ENCODE measurements around the gene SLC13A2.
"Not testable (repeated sequence)": the region's sequence is repeated elsewhere in the genome, so short reads cannot be mapped to it uniquely, and the experiment has no call there.

SLC13A2 gene

DNA sequence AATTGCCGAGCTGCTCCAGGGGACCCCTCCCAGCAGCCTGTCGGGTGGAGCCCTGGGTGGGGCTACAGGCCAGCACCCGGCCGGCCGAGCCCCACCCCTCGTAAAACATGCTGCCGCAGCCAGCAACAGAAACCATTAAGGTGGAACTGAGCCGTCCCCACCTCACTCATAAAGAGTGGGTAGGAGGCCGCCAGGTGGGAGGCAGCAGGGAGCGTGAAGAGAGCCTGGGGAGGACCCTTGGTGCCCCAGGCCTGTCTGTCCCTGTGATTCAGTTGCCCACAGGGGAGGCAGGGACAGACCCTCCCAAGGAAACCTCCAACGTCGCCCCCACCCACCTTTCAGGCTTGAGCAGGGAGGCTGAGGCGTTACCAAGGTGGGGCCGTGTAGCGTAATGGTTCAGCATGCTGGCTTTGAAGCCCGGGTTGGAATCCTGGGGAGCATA, 41.1 kb downstream of the SLC13A2 start:
- no peak for DNase-seq (ENCODE audit: low read depth in 2 of 2)

DNA sequence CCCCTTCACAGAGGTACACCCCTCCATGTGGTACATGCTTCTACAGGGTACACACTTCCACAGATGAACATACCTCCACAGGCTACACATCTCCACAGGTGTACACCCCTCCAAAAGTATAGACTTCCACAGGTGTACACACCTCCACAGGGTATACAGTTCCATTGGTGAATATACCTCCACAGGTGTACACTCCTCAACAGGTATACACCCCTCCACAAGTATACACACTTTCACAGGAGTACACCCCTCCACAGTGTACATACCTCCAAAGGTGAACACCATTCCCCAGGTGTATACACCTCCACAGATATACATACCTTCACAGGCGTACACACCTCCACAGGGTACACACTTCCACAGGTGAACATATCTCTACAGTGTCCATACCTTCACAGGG, 42.1 kb downstream of the SLC13A2 start:
- DNase-seq (ENCODE audit: low read depth in 2 of 2) = no peak

DNA sequence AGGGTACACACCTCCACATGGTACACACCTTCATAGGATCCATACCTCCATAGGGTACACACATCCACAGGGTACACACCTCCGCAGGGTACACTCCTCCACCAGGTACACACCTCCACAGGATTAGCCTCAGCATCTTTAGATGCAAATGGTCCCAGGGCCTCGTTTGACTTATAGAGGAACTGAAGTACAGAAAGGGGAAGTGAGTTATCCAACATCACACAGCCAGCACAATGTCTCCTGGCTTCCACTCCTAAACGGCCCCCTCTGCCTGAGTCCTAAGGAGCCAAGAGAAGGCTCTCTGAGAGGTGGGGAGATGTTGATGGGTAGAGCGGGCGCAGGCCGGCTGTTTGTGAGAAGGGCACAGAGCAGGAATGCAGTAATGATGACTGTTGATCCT, 44.7 kb downstream of the SLC13A2 start:
- DNase-seq (ENCODE audit: low read depth in 2 of 2) = no peak

DNA sequence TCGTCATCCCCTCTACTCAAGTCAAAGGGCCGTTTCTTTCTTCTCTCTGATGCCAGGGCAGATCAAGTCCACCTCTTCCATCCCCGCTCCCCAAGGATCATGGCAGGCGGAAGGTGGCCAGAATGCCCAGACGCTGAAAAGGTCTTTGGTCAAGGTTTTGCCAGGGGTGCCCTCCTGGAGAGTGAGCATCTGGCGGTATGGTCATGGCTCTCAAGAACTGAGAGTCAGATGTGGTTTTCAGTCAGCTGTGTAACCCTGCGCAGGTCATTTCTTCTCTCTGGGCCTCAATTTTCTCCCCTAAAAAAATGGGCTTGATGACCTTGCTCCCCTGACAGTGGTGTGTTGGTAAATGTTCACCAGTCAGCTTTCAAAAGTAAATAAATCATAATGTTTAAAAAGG, 45.1 kb downstream of the SLC13A2 start:
- DNase-seq (ENCODE audit: low read depth in 2 of 2) = no peak

DNA sequence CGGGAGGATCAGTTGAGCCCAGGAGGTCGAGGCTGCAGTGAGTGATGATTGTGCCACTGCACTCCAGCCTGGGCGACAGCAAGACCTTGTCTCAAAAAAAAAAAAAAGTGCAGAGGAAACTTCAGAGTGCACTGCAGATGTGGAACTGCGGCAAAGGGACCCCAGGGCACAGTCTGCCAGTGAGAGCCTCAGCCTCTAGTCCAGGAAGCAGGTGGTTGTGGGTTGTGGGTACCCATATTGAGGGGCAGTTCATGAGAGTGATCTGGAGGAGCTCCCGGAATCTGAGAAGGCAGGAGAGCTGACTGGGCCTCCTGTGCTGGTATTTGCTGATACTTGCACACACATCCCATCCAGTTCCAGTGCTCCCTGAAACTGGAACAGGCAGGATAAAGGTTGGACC, 45.8 kb downstream of the SLC13A2 start:
- DNase-seq (ENCODE audit: low read depth in 2 of 2) = no peak

DNA sequence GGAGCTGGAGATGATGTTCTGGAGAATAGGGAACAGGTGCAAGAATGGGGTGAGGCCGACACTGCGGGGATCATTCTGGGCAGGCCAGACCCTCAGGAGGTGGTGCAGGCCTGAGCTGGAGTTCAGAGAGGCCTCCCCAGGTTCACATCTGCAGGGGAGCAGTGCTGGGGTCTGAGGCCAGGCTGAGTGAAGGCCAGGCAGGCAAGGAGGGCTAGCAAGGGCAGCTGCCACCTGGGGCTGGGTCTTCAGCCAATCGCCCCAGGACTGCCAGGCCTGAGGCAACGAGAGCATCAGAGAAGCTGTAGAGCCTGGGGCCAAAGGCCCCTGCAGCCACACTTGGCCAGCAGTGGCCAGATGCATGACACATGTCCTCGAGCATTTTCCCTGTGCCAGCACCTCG, 47.2 kb downstream of the SLC13A2 start:
- DNase-seq (ENCODE audit: low read depth in 2 of 2) = no peak

DNA sequence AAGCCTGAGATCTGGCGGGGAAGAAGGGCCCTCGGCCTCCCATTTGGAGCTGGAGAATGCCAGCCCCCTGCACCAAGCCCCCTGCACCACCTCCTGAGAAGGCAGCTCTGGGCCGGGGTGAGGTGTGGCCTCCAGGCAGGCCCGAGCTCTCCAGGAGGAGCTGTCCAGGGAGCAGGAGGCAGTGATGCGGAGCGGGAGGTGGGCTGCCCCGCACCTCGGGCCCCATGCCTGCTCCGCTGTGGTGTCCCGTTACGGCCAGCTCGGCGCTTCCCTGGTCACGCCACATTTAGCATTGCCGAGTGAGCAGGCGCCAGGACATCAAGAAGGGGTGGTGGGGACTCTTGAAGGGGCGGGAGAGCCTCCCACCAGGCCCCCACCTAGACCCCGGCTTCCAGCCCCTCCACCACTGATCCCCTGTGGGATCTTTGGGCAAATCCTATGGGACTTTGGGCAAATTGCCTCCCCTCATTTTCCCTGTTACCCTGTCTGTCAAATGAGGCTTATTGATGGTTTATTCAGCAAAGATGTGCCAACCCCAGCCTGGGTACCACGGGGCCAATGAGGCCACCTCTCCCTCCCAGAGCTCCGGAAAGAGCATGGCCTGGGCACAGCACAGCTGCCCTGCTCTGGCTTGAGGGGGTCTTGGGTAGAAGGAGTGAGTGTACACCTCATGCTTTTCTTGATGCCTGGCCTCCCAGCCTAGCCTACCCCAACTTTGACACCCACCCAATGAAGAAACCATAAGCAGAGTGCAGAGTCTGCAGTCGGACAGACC, 48.1 kb downstream of the SLC13A2 start:
- no peak for DNase-seq (ENCODE audit: low read depth in 2 of 2)

DNA sequence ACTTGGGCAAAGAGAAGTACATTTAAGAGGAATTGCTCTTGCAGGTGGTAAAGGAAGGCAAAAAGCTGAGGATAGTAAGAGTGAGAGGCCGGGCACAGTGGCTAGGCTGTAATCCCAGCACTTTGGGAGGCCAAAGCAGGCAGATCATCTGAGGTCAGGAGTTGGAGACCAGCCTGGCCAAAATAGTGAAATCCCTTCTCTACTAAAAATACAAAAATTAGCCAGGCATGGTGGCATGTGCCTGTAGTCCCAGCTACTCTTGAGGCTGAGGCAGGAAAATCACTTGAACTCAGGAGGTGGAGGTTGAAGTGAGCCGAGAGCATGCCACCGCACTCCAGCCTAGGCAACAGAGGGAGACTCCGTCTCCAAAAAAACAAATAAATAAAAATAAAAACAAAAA, 48.8 kb downstream of the SLC13A2 start:
- DNase-seq (ENCODE audit: low read depth in 2 of 2) = not testable (repeated sequence)

DNA sequence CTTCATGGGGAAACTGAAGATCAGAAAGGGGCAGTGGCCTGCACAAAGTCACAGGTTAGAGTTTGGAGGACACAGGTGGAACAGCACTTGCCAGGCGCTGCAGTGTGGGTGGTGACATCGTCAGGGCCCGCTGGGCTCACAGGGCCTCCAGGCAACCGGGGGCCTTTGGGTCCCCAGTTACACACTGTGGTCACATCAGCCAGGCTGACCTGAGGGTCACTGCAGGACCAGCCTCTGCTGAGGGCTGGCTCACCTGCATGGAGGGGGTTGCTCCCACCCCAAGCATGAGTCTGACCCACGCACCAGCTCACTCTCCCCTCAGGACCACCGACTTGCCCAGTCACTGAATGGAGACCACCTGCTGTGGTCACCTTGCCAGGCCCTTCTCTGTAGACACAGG, 49.7 kb downstream of the SLC13A2 start:
- DNase-seq (ENCODE audit: low read depth in 2 of 2) = no peak

DNA sequence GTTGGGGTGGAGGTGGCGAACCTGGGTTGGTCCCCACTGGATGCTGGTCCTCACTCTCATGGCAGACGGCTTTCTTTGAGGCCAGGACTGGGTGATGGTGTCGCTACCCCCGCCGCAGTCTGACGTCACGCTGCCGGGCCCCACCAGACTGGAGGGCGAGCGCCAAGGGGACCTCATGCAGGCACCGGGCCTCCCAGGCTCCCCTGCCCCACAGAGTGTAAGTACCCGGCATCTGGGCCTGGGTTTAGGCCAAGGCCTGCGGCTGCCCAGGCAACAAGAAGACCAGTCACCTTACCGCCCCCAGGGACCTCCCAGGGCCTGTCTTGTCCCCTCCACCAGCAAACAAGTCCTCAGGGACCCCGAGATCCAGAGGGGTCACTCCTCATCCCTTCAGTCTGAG, 50.4 kb downstream of the SLC13A2 start:
- no peak for DNase-seq (ENCODE audit: low read depth in 2 of 2)

DNA sequence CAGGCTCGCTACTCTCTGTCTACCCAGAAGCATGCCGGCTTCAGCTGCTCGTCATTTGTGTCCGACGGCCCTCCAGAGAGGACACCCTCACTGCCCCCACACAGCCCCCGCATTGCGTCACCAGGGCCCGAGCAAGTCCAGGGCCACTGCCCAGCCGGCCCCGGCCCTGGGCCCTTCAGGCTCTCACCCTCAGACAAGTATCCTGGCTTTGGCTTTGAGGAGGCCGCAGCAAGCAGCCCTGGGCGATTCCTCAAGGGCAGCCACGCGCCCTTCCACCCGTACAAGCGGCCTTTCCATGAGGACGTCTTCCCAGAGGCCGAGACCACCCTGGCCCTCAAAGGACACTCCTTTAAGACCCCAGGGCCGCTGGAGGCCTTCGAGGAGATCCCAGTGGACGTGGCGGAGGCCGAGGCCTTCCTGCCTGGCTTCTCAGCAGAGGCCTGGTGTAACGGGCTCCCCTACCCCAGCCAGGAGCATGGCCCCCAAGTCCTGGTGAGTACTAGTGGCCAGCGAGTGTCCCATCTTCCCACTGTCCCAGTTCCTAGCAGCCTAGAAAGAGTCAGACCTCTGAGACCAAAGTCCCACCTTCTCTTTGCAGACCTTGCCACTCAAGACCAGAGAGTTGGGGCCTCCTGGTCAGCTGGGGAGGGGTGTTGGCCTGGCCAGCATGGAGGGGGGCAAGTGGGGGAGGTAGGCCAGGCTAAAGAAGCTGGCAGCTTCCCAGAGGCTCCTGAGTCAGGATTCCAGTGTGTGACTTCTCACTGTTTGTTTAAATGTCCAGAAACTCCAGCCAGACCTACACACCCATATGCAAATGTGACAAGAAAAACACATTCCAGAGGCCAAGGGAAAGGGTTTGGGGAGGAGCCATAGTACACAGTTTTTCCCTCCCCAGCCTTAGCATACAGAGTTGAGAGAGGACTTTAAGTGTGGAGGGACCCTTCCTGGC, 51.3 kb downstream of the SLC13A2 start:
- DNase-seq (ENCODE audit: low read depth in 2 of 2) = no peak

DNA sequence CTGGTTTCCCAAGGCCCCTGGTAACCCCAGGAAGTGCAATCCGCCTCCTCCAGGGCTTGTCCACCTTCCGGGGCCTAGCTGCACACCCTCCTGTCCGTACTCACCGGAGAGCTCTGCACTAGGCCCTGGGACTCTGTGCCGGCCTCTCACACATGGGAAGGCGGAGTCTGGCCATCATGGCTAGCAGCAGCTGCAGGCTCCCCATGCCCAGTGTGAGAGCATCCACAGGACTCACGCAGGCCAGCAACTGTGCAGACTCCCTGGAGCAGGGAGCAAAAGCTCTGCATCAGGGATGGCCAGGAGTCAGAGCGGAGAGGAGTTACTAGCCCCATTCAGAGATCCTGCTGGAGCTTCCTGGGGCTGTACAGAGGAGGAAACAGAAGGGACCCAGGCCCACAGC, 52.9 kb downstream of the SLC13A2 start:
- DNase-seq (ENCODE audit: low read depth in 2 of 2) = no peak

DNA sequence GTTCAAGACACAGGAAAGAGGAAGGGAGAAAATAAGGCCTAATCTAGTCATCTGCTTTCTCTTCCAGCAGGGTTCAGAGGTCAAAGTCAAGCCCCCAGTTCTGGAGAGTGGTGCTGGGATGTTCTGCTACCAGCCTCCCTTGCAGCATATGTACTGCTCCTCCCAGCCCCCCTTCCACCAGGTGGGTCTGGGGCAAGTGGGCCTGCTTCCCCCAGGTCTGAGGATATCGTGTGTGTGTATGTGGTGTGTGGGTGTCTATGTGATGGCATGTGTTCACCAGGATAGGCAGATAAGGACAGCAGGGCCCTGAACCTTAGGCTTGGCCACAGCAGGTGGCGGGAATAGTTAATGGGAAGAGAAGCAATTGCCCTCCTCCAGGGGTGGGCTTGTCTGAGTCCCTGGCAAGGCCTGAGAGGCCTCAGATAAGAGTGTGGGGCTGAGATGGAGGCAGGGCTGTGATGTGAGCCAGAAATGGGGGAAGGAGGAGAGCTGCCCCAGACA, 53.8 kb downstream of the SLC13A2 start:
- no peak for DNase-seq (ENCODE audit: low read depth in 2 of 2)

DNA sequence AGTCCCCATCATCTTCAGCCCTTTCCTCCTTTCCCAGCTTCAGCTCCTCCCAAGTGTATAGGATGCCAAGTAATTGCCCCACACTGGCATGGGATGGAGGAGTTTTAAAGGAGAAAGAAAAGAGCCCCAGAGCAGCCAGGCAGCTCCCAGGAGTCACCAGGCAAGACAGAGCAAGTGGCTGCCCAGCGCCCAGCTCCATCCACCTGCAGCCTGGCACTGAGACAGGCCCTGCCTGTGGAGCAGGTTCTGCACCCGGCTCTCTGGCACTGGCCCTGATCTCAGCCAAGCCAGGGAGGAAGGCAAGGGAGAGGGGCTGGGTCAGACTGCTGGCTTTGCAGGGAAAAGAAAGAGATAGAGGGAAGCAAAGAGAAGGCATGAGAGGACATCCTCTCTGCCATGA, 54.4 kb downstream of the SLC13A2 start:
- no peak for DNase-seq (ENCODE audit: low read depth in 2 of 2)

DNA sequence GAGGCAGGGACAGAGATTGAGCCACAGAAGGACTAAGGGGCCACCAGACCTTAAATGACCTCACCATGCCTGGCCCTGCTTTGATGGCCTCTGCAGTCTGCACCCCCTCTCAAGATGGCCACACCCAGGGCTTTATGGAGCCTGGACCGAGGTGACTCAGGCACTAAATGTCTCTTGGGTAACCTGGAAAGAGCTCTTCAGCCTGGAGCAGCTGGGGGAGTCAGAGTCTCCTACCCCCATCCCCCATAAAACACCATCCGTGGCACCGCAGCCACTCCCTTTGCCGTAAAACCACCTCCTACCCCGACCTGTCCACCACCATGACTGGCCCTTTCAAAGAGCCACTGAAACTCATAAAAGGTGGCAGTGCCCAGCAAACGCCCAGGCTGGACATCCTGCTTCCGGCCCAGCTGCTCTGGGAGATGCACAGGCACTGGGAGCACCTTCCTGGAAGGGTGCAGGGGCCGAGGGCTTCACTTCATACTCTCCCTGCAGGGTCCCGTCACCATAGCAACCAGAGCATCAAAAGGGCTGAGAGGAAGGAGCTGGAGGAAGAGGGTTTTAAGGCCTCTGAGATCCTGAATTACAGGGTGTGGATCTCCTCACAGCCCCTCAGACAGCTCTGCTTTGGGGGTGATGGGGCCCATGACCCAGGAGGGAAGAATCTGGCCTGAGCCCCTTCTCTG, 55.0 kb downstream of the SLC13A2 start:
- no peak for DNase-seq (ENCODE audit: low read depth in 2 of 2)

DNA sequence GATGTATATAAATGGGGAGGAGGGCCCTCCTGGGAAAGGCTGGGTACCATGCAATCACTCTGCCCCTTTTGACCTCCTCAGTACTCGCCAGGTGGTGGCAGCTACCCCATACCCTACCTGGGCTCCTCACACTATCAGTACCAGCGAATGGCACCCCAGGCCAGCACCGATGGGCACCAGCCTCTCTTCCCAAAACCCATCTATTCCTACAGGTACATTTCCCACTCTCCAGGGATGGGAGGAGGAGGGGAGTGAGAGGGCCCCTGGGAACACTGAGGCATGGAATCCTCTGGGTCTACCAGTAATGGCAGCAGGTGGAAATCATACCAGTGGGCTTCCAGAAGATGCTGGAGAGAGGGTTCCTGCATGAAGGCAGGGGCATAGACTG, 55.6 kb downstream of the SLC13A2 start:
- DNase-seq (ENCODE audit: low read depth in 2 of 2) = no peak

DNA sequence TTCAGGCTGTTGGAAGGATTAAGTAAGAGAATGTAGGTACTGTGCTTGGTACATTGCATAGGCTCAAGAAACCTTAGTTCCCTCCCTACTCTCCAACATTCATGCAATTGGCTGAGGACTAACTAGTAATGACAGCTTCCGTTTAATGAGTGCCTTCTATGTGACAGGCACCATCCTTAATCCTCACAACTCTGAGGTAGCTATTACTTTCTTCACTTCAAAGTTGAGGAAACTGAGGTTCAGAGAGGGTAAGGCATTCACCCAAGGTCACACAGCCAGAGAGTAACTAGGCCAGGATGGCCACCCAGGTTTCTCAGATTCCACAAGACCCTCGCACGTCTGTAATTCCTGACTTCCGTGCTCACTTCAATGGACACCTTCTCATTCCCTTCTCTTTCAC, 56.8 kb downstream of the SLC13A2 start:
- no peak for DNase-seq (ENCODE audit: low read depth in 2 of 2)

DNA sequence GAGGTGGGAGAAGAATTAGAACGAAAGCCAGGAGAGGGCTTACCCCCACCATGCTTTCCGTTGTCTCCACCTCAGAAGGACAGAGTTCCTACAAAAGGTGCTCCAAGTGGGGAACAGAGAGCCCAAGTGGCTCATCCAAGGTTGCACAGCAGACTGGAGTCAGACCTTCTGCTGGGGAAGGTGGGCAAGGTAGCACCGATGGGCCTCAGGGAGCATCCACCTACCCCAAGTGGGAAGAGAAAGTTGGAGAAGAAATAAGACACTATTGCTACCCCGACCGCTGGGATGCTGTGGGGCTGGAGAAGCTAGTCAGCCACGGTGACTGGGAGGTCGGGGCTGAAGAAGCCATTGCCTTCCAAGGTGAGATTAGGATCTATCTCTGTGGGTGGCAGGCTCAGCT, 57.5 kb downstream of the SLC13A2 start:
- DNase-seq (ENCODE audit: low read depth in 2 of 2) = no peak

DNA sequence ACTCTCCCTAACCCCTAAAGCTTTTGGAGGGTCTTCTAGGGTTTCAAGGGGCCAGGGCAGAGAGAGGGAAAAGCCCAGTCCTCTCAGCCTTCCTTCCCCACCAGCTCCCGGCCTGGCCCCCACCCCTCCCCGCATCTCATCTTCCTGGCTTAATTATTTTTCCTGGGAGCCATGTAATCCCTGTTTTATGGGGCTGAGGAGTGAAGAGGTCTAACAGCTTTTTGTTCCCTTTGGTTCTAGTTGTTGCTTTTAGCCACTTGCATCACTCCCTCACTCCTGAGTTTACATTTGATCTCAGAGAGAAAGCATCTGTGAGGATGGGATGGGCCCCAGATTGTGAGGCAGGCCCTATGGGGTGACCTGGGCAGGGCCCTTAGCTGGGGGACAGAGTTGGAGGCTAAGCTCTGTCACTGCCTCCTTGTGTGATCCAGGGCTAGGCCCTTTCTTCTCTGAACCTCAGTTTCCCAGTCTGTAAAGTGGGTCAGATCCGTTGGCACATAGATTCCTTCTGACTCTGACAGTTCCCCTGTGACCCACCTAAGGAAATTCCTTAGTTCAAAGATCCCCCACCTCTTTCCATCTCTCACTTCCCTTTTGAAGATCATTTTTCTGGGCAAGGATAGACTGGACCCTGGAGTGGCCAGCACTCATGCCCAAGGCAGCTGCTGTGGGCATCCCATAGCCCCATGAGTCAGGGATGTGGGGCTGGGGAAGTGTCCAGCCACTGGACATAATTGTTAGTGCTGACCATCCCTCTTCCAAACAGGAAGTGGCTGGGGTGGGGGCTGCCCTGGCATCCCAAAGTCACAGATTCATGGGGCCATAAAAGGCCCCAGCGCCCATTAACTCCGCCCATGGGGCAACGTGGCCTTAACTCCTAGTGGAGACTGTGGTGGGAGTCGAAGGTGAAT, 58.9 kb downstream of the SLC13A2 start:
- DNase-seq (ENCODE audit: low read depth in 2 of 2) = no peak

DNA sequence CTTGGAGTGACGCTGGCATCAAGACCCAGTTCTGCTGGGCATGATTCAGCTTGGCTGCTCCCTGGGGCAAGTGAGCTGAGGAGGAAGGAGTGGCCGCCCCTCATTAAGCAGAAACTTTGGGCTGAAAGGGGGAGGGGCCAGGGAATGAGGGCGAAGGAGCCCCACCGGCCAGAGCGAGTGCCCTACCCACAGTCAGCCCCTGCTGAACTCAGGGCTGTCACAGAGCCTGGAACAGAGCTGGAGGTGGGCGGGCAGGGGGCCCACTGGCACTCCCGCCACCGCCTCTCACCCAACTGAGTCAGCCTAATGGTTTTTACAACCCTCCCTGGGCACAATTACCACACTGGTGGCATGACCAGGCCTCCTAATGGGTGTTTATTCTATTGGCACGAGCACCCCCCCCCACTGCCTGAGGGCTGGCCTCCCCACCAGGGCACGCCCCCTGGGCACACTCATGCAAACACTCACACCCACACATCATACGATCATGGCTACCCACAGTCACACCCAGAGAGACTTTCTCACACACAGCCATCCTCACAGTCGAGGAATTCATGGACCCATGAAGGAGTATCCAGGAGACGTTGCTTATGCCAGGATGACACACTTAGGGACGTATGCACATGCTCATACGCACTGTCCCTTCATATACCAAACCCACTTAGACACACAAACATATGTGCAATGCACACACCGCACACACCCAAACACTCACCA, 59.8 kb downstream of the SLC13A2 start:
- DNase-seq (ENCODE audit: low read depth in 2 of 2) = no peak

All from stimulated activated CD4-positive, alpha-beta T cell treated with anti-CD3 and anti-CD28 coated beads, Interleukin-1b, Interleukin-23, amount 100 ng/mL, for 1 hour (primary cell).